H1 (cell line): Measurements from ENCODE around the gene SLC12A6. TPM values are rescaled to one million over a fixed set of nuclear protein-coding genes. Genes with fewer than 3 reads are reported as not detected.

Experiments used
- CTCF ChIA-PET: fragments of 300-600 bp; sonication (Branson Sonifier 250); formaldehyde crosslinking; loops from one replicate; lab custom pipeline; 2021; ENCODE audit not compliant: partially characterized antibody; lab: Charles Lee
- POLR2A ChIA-PET: fragments of 300-600 bp; sonication (Branson Sonifier 250); formaldehyde crosslinking; loops from one replicate; lab custom pipeline; 2021; ENCODE audit warnings: inconsistent platforms; ENCODE audit not compliant: partially characterized antibody; lab: Charles Lee
- DNase-seq, 2 experiments: peaks; one replicate each; pipeline versions ENCODE4 v3.0.0 to v3.0.0-alpha.2; 2010 to 2022; ENCODE audit warnings: low spot score in 2 of 2, low read depth in 1 of 2, mixed read lengths in 1 of 2
- FAIRE-seq: peaks from 2 replicates; lab custom pipeline; 2011; peaks lifted over from hg19 to GRCh38; lab: Jason Lieb, UNC
- H2AFZ ChIP-seq: 2 replicates; pipeline ENCODE4 v1.8.1; 2012; ENCODE audit warnings: low read length, inconsistent platforms
- H2AK5ac ChIP-seq: 2 replicates; pipeline ENCODE4 v1.6.1; 2013; ENCODE audit warnings: low read depth, low read length
- H2BK120ac ChIP-seq: replicated peaks from 2 replicates; pipeline ENCODE3; 2013; ENCODE audit warnings: low read depth, low read length, inconsistent platforms
- H2BK12ac ChIP-seq: 2 replicates; pipeline ENCODE4 v1.6.1; 2013; ENCODE audit warnings: low read depth, low read length
- H2BK15ac ChIP-seq: 2 replicates; pipeline ENCODE4 v1.6.1; 2013; ENCODE audit warnings: low read length
- H2BK20ac ChIP-seq: 2 replicates; pipeline ENCODE4 v1.6.1; 2013; ENCODE audit warnings: low read length
- H2BK5ac ChIP-seq: 2 replicates; pipeline ENCODE4 v1.6.1; 2013; ENCODE audit warnings: low read depth, low read length
- H3K14ac ChIP-seq: 2 replicates; pipeline ENCODE4 v1.6.1; 2013; ENCODE audit warnings: inconsistent platforms; ENCODE audit not compliant: insufficient read length
- H3K18ac ChIP-seq: 2 replicates; pipeline ENCODE4 v1.6.1; 2013; ENCODE audit warnings: low read length; ENCODE audit errors: extremely low read depth
- H3K23ac ChIP-seq: 2 replicates; pipeline ENCODE4 v1.6.1; 2013; ENCODE audit warnings: inconsistent platforms; ENCODE audit not compliant: insufficient read length
- H3K23me2 ChIP-seq: 2 replicates; pipeline ENCODE4 v1.6.1; 2013; ENCODE audit warnings: low read depth, low read length
- H3K27ac ChIP-seq: 2 replicates; pipeline ENCODE4 v1.6.1; 2011; ENCODE audit warnings: low read depth, low read length, inconsistent platforms
- H3K27me3 ChIP-seq, 4 experiments: replicated peaks in 1 of 4; 1 replicate in 1 of 4; 2 replicates in 3 of 4; pipeline versions ENCODE4 v1.6.1 to v1.8.1; 2011 to 2013; ENCODE audit warnings: low read length in 3 of 4, mild to moderate bottlenecking in 3 of 4, inconsistent platforms in 2 of 4, mixed read lengths in 2 of 4, moderate library complexity in 1 of 4; ENCODE audit not compliant: control insufficient read depth in 3 of 4, insufficient read depth in 3 of 4; ENCODE audit errors: extremely low read depth in 1 of 4
- H3K36me3 ChIP-seq, 4 experiments: 2 replicates each; pipeline versions ENCODE4 v1.6.1 to v1.8.1; 2011 to 2013; ENCODE audit warnings: mild to moderate bottlenecking in 4 of 4, low read length in 3 of 4, moderate library complexity in 2 of 4, control low read depth in 1 of 4, inconsistent platforms in 1 of 4; ENCODE audit not compliant: insufficient read depth in 4 of 4, control insufficient read depth in 2 of 4
- H3K4ac ChIP-seq: replicated peaks from 2 replicates; pipeline ENCODE3; 2013; ENCODE audit warnings: low read length, low read depth, mixed read lengths, inconsistent platforms; ENCODE audit not compliant: insufficient read length
- H3K4me1 ChIP-seq, 4 experiments: replicated peaks in 1 of 4; 1 replicate in 1 of 4; 2 replicates in 3 of 4; pipeline versions ENCODE4 v1.6.1 to v1.8.1; 2011 to 2013; ENCODE audit warnings: low read length in 3 of 4, inconsistent platforms in 2 of 4, mixed read lengths in 1 of 4; ENCODE audit not compliant: insufficient read depth in 4 of 4, control insufficient read depth in 3 of 4
- H3K4me2 ChIP-seq, 2 experiments: 2 replicates each; pipeline versions ENCODE4 v1.6.1 to v1.8.1; 2011 to 2013; ENCODE audit warnings: low read depth in 2 of 2, low read length in 2 of 2, control low read depth in 1 of 2, inconsistent platforms in 1 of 2, mild to moderate bottlenecking in 1 of 2; ENCODE audit not compliant: insufficient read depth in 1 of 2
- H3K4me3 ChIP-seq, 4 experiments: fragments of 200-600, 300-600 bp in 1 of 4; sonication (generic), shearing (Covaris generic), sonication (Bioruptor Twin) in 1 of 4; 2 replicates each; pipeline versions ENCODE4 v1.5.1 to v1.8.1; 2011 to 2016; ENCODE audit warnings: low read length in 4 of 4, low read depth in 3 of 4, control low read depth in 2 of 4, inconsistent platforms in 2 of 4, mild to moderate bottlenecking in 2 of 4, mixed read lengths in 1 of 4, moderate library complexity in 1 of 4; ENCODE audit not compliant: insufficient read depth in 2 of 4; ENCODE audit errors: extremely low read depth in 1 of 4
- H3K56ac ChIP-seq: replicated peaks from 2 replicates; pipeline ENCODE3; 2013; ENCODE audit warnings: low read depth, mild to moderate bottlenecking, mixed read lengths, low read length, inconsistent platforms; ENCODE audit not compliant: insufficient read length
- H3K79me1 ChIP-seq: 2 replicates; pipeline ENCODE4 v1.6.1; 2013; ENCODE audit warnings: low read depth, low read length, control low read depth
- H3K79me2 ChIP-seq, 2 experiments: 2 replicates each; pipeline versions ENCODE4 v1.6.1 to v1.8.1; 2012 to 2013; ENCODE audit warnings: low read length in 2 of 2, mild to moderate bottlenecking in 2 of 2, inconsistent platforms in 1 of 2; ENCODE audit not compliant: insufficient read depth in 2 of 2, control insufficient read depth in 1 of 2
- H3K9ac ChIP-seq, 4 experiments: replicated peaks in 1 of 4; 1 replicate in 1 of 4; 2 replicates in 3 of 4; pipeline versions ENCODE4 v1.6.1 to v1.8.1; 2011 to 2013; ENCODE audit warnings: low read depth in 3 of 4, low read length in 3 of 4, control low read depth in 2 of 4, mild to moderate bottlenecking in 2 of 4, moderate library complexity in 2 of 4, inconsistent platforms in 1 of 4; ENCODE audit errors: extremely low read depth in 1 of 4
- H3K9me3 ChIP-seq, 2 experiments: 2 replicates each; pipeline versions ENCODE4 v1.6.1 to v1.8.1; 2012 to 2013; ENCODE audit warnings: mild to moderate bottlenecking in 2 of 2, moderate library complexity in 2 of 2, control low read depth in 1 of 2, inconsistent platforms in 1 of 2, low read depth in 1 of 2, low read length in 1 of 2, mixed read lengths in 1 of 2; ENCODE audit not compliant: insufficient read depth in 2 of 2
- H4K20me1 ChIP-seq, 2 experiments: replicated peaks in 1 of 2; 2 replicates each; pipeline versions ENCODE3 to v1.8.1; 2011 to 2013; ENCODE audit warnings: inconsistent platforms in 2 of 2, low read length in 2 of 2, mild to moderate bottlenecking in 1 of 2; ENCODE audit not compliant: insufficient read depth in 2 of 2, control insufficient read depth in 1 of 2
- H4K5ac ChIP-seq: 2 replicates; pipeline ENCODE4 v1.6.1; 2013; ENCODE audit warnings: low read length, low read depth, mixed read lengths, inconsistent platforms; ENCODE audit not compliant: insufficient read length
- H4K8ac ChIP-seq: 2 replicates; pipeline ENCODE4 v1.8.0; 2013; ENCODE audit warnings: mild to moderate bottlenecking, moderate library complexity, low read length, inconsistent platforms; ENCODE audit not compliant: insufficient read depth; ENCODE audit errors: extremely low read depth
- H4K91ac ChIP-seq: replicated peaks from 2 replicates; pipeline ENCODE3; 2013; ENCODE audit warnings: low read length, mixed read lengths, inconsistent platforms; ENCODE audit not compliant: insufficient read length
- BACH1 ChIP-seq: IDR thresholded peaks from 2 replicates; pipeline ENCODE4 v1.6.1; 2012; ENCODE audit warnings: low read length, improper control_type of control experiment
- GABPA ChIP-seq: IDR thresholded peaks from 2 replicates; pipeline ENCODE4 v1.6.1; 2011; ENCODE audit warnings: mild to moderate bottlenecking, low read length, moderate library complexity, borderline replicate concordance; ENCODE audit not compliant: insufficient read depth
- POLR2AphosphoS5 ChIP-seq: IDR thresholded peaks from 2 replicates; pipeline ENCODE4 v1.6.1; 2011; ENCODE audit warnings: low read depth, low read length
- SIRT6 ChIP-seq: IDR thresholded peaks from one replicate; pipeline ENCODE4 v1.7.1; 2012; ENCODE audit warnings: low read length, inconsistent platforms
- TBP ChIP-seq: IDR thresholded peaks from 2 replicates; pipeline ENCODE4 v1.6.1; 2011; ENCODE audit warnings: low read depth, low read length, improper control_type of control experiment
- TCF12 ChIP-seq: IDR thresholded peaks from 2 replicates; pipeline ENCODE4 v1.6.1; 2011; ENCODE audit warnings: low read depth, mild to moderate bottlenecking, low read length
- YY1 ChIP-seq: IDR thresholded peaks from 2 replicates; pipeline ENCODE4 v1.6.1; 2011; ENCODE audit warnings: low read depth, mild to moderate bottlenecking, low read length
- WGBS, 2 experiments: shearing (Covaris generic) in 1 of 2; methylation state at CpG; one replicate each; pipeline versions ENCODE4 v1.1.6 to v1.1.7; 2013 to 2015; ENCODE audit warnings: low lambda C conversion rate in 2 of 2, mixed read lengths in 2 of 2, inconsistent platforms in 1 of 2, low coverage in 1 of 2, missing lambda C conversion rate in 1 of 2; ENCODE audit not compliant: insufficient replicate concordance in 2 of 2, insufficient coverage in 1 of 2, insufficient read length in 1 of 2; ENCODE audit errors: extremely low coverage in 1 of 2, missing lambda C conversion rate in 1 of 2; 5-methylcytosine and 5-hydroxymethylcytosine counted together
- polyA plus RNA-seq, 7 experiments: library from polyadenylated mRNA; depleted of rRNA in 3 of 7; stranded (reverse) in 5 of 7; unstranded in 2 of 7; fragments of >200 nt in 5 of 7; fragments of 200-250 nt in 2 of 7; gene quantifications; 1 replicate in 5 of 7; 2 replicates in 1 of 7; 4 replicates in 1 of 7; pipeline versions ENCODE4 v1.2.1 to v1.2.3, GENCODE V29; 2011 to 2013; ENCODE audit warnings: missing spikeins in 2 of 7, mixed read lengths in 2 of 7
- total RNA-seq: library from RNA; stranded (reverse); fragmentation: NEBNext Ultra II Directional; extraction: Animal tissue kit (Norgen Biotek cat#: 25700); gene quantifications from 2 replicates; pipeline ENCODE4 v1.2.1, GENCODE V29; 2021
- TF ChIP-seq, protein P1 (sequence below): IDR thresholded peaks from 2 replicates; pipeline ENCODE4 v1.6.1; 2012; ENCODE audit warnings: inconsistent platforms

Gene SLC12A6
- total and polyA plus RNA-seq, 2 of the 8 experiments (the other 6 are each of a cell fraction or from before 2014, with no cell fraction given), result 9.2 to 11.1 TPM

- no peak for FAIRE-seq
These were observed 8.6 kb downstream of the SLC12A6 start for GRCh38 chr15:34329006-34329405.

More at GRCh38 chr15:34329006-34329405, 8.6 kb downstream of the SLC12A6 start:
- no peak for DNase-seq
- H3K4me1 ChIP-seq, result no peaks in the 10 kb centered on the region
- no peak overlapping the region for H4K5ac ChIP-seq
- no peak overlapping the region for H2BK20ac ChIP-seq
- H3K56ac ChIP-seq, result no peak overlapping the region
- H3K23me2 ChIP-seq, result no peaks in the 10 kb centered on the region
- no peak overlapping the region for H3K4ac ChIP-seq
- CTCF ChIA-PET, result interaction anchor here (0.6 to 2.2 kb wide), 6 partner anchors 9 to 88 kb away, joined by 3 to 9 read pairs (median 4); partner anchors contain the start of gene SLC12A6
- no peaks in the 10 kb centered on the region for H3K79me1 ChIP-seq
- H3K14ac ChIP-seq, result no peak overlapping the region
- POLR2A ChIA-PET, result interaction anchor here (0.6 to 3.3 kb wide), 2 partner anchors 9 to 15 kb away, joined by 3 to 11 read pairs; partner anchors contain the start of gene SLC12A6
- H3K4me2 ChIP-seq, result no peak overlapping the region
- H2AK5ac ChIP-seq, result no peak overlapping the region
- H3K79me2 ChIP-seq, result no peaks in the 10 kb centered on the region
- H2AFZ ChIP-seq, result no peak overlapping the region
- no peak overlapping the region for H2BK15ac ChIP-seq
- 83% methylated on average over 2 of the region's 2 CpGs; no CpG with 5 or more reads in 1 of the 2 experiments for WGBS, 2 experiments
- TF ChIP-seq GABPA (no peak), YY1 (no peak), TCF12 (no peak), BACH1 (no peak), TBP (no peak), POLR2AphosphoS5 (no peak), SIRT6 (no peak)
- TF ChIP-seq, protein P1, sequence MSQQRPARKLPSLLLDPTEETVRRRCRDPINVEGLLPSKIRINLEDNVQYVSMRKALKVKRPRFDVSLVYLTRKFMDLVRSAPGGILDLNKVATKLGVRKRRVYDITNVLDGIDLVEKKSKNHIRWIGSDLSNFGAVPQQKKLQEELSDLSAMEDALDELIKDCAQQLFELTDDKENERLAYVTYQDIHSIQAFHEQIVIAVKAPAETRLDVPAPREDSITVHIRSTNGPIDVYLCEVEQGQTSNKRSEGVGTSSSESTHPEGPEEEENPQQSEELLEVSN, result no peak
- H2BK12ac ChIP-seq, result no peak overlapping the region
- no peak overlapping the region for H3K23ac ChIP-seq
- H4K8ac ChIP-seq, result no peak overlapping the region
- H2BK5ac ChIP-seq, result no peak overlapping the region
- H3K4me3 ChIP-seq, result no peak overlapping the region
- H3K36me3 ChIP-seq, result no peaks in the 10 kb centered on the region
- no peaks in the 10 kb centered on the region for H4K20me1 ChIP-seq
- H4K91ac ChIP-seq, result no peak overlapping the region
- no peak overlapping the region for H3K27ac ChIP-seq
- H2BK120ac ChIP-seq, result no peak overlapping the region
- no peak overlapping the region for H3K9ac ChIP-seq
- H3K18ac ChIP-seq, result no peak overlapping the region
- no peaks in the 10 kb centered on the region for H3K9me3 ChIP-seq
- H3K27me3 ChIP-seq, result no peaks in the 10 kb centered on the region
